HepG2 (cell line): ENCODE data around the gene TECRL.

Experiments used
- HOXA7 ChIP-seq: sonication (generic); formaldehyde crosslinking; IDR thresholded peaks from 2 replicates; pipeline ENCODE4 v1.8.1; 2022; ENCODE audit warnings: mild to moderate bottlenecking, missing genetic modification reagents, moderate library complexity
- PHF8 ChIP-seq: sonication (generic); formaldehyde crosslinking; IDR thresholded peaks from 2 replicates; pipeline ENCODE4 v1.5.0; 2020; ENCODE audit warnings: missing genetic modification reagents
- POLR2A ChIP-seq, 2 experiments: IDR thresholded peaks; 2 replicates each; pipeline ENCODE4 v1.6.1; 2011; ENCODE audit warnings: low read depth in 2 of 2, low read length in 2 of 2, mild to moderate bottlenecking in 1 of 2, moderate library complexity in 1 of 2; ENCODE audit not compliant: insufficient read depth in 1 of 2
- RFX5 ChIP-seq: IDR thresholded peaks from 2 replicates; pipeline ENCODE4 v1.6.1; 2011; ENCODE audit warnings: low read depth, low read length, improper control_type of control experiment
- TBP ChIP-seq: sonication (generic); formaldehyde crosslinking; IDR thresholded peaks from 2 replicates; pipeline ENCODE4 v1.5.0; 2020; ENCODE audit warnings: missing genetic modification reagents
- TCF7 ChIP-seq: sonication (generic); IDR thresholded peaks from 2 replicates; pipeline ENCODE4 v1.6.1; 2016; ENCODE audit warnings: antibody characterized with exemption, low read depth
- ZNF235 ChIP-seq: sonication (generic); formaldehyde crosslinking; IDR thresholded peaks from 2 replicates; pipeline ENCODE4 v1.8.1; 2023; ENCODE audit warnings: mild to moderate bottlenecking, missing genetic modification reagents, borderline replicate concordance
- ZNF484 ChIP-seq: sonication (generic); formaldehyde crosslinking; IDR thresholded peaks from 2 replicates; pipeline ENCODE4 v1.5.1; 2020; ENCODE audit warnings: mild to moderate bottlenecking, low read depth, missing genetic modification reagents, borderline replicate concordance
- TF ChIP-seq, protein P1 (sequence below): sonication (generic); formaldehyde crosslinking; IDR thresholded peaks from 2 replicates; pipeline ENCODE4 v1.5.0; 2020; ENCODE audit warnings: mild to moderate bottlenecking, missing genetic modification reagents, moderate library complexity
- TF ChIP-seq, protein P2 (sequence below): fragments of 450-650 bp; IDR thresholded peaks from 2 replicates; pipeline ENCODE4 v1.6.1; 2016

DNA sequence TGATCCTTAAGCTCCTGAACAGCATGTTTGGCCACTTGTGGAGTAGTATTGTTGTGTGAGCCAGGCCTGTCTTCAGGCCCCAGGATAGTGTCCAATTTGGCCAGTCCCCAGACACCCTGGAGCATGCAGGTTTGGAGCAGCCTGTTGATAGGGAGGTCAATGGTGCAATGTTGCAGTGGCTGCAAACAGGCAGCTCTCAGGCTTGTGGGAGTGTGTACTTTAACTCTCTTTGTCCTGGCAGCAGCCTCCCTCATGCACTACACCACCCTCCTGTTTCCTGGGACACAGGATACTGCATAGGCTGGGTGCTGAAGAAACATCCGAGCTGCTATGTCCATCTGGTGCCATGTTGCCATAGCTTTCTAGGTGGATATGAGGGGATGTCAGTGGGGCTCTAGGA is 24.0 kb downstream of the TECRL start:
- TF ChIP-seq, protein P1, sequence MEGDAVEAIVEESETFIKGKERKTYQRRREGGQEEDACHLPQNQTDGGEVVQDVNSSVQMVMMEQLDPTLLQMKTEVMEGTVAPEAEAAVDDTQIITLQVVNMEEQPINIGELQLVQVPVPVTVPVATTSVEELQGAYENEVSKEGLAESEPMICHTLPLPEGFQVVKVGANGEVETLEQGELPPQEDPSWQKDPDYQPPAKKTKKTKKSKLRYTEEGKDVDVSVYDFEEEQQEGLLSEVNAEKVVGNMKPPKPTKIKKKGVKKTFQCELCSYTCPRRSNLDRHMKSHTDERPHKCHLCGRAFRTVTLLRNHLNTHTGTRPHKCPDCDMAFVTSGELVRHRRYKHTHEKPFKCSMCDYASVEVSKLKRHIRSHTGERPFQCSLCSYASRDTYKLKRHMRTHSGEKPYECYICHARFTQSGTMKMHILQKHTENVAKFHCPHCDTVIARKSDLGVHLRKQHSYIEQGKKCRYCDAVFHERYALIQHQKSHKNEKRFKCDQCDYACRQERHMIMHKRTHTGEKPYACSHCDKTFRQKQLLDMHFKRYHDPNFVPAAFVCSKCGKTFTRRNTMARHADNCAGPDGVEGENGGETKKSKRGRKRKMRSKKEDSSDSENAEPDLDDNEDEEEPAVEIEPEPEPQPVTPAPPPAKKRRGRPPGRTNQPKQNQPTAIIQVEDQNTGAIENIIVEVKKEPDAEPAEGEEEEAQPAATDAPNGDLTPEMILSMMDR (CRISPR knock-in tag): no peak
- TF ChIP-seq, protein P2, sequence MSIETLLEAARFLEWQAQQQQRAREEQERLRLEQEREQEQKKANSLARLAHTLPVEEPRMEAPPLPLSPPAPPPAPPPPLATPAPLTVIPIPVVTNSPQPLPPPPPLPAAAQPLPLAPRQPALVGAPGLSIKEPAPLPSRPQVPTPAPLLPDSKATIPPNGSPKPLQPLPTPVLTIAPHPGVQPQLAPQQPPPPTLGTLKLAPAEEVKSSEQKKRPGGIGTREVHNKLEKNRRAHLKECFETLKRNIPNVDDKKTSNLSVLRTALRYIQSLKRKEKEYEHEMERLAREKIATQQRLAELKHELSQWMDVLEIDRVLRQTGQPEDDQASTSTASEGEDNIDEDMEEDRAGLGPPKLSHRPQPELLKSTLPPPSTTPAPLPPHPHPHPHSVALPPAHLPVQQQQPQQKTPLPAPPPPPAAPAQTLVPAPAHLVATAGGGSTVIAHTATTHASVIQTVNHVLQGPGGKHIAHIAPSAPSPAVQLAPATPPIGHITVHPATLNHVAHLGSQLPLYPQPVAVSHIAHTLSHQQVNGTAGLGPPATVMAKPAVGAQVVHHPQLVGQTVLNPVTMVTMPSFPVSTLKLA: no peak
- TF ChIP-seq PHF8 (CRISPR knock-in tag): no peak
- TF ChIP-seq ZNF484: no peak
- TF ChIP-seq TBP (CRISPR knock-in tag): no peak
- TF ChIP-seq ZNF235 (CRISPR knock-in tag): no peak
- no peak for TF ChIP-seq POLR2A (IDR thresholded peaks at IDR 0.05; ENCODE audit: insufficient read depth in 1 of 2, low read depth in 2 of 2, low read length in 2 of 2)
- no peak for TF ChIP-seq TCF7
- TF ChIP-seq RFX5: no peak
- TF ChIP-seq HOXA7 (CRISPR knock-in tag): no peak
